Smooth muscle cell (in vitro differentiated cells): ENCODE measurements around the gene SLC2A10. TPM values are rescaled to one million over a fixed set of nuclear protein-coding genes. Genes with fewer than 3 reads are reported as not detected.

Source experiments
- DNase-seq: peaks from one replicate; lab custom pipeline; 2025; ENCODE audit not compliant: unreplicated experiment; lab: John Stamatoyannopoulos, UW
- H2AFZ ChIP-seq: fragments of 200-600 bp; sonication (generic); 2 replicates; pipeline ENCODE4 v1.6.0; 2016; ENCODE audit warnings: antibody characterized with exemption, low read depth, mild to moderate bottlenecking
- H3F3A ChIP-seq: fragments of 200-600 bp; sonication (generic); 2 replicates; pipeline ENCODE4 v1.6.0; 2017; ENCODE audit warnings: antibody characterized with exemption, low read depth
- H3K27ac ChIP-seq: fragments of 200-600 bp; sonication (generic); 2 replicates; pipeline ENCODE4 v1.5.1; 2016; ENCODE audit warnings: low read depth, mild to moderate bottlenecking
- H3K27me3 ChIP-seq: fragments of 200-600 bp; sonication (generic); 2 replicates; pipeline ENCODE4 v1.6.1; 2016; ENCODE audit warnings: low read depth, mild to moderate bottlenecking
- H3K36me3 ChIP-seq: fragments of 200-600 bp; sonication (generic); 2 replicates; pipeline ENCODE4 v1.5.1; 2016; ENCODE audit warnings: low read depth
- H3K4me1 ChIP-seq: fragments of 200-600 bp; sonication (generic); 2 replicates; pipeline ENCODE4 v1.5.1; 2016; ENCODE audit warnings: low read depth
- H3K4me2 ChIP-seq: fragments of 200-600 bp; sonication (generic); 2 replicates; pipeline ENCODE4 v1.6.0; 2016; ENCODE audit warnings: mild to moderate bottlenecking
- H3K4me3 ChIP-seq: fragments of 200-600 bp; sonication (generic); 2 replicates; pipeline ENCODE4 v1.5.1; 2016; ENCODE audit warnings: mild to moderate bottlenecking
- H3K79me2 ChIP-seq: fragments of 200-600 bp; sonication (generic); 2 replicates; pipeline ENCODE4 v1.6.0; 2016; ENCODE audit warnings: low read depth, mild to moderate bottlenecking
- H3K9ac ChIP-seq: fragments of 200-600 bp; sonication (generic); 2 replicates; pipeline ENCODE4 v1.6.0; 2016; ENCODE audit warnings: low read depth
- H3K9me3 ChIP-seq: fragments of 200-600 bp; sonication (generic); replicated peaks from 2 replicates; pipeline ENCODE4 v1.5.1; 2016; ENCODE audit warnings: low read depth
- H4K20me1 ChIP-seq: fragments of 200-600 bp; sonication (generic); 2 replicates; pipeline ENCODE4 v1.6.0; 2016; ENCODE audit warnings: low read depth
- WGBS: methylation state at CpG from one replicate; pipeline ENCODE4 v1.1.7; 2016; ENCODE audit warnings: low lambda C conversion rate; 5-methylcytosine and 5-hydroxymethylcytosine counted together
- polyA plus RNA-seq: library from polyadenylated mRNA; unstranded; fragments of >200 nt; fragmentation: Nextera tagmentation; extraction: Ambion mirVana; gene quantifications from 2 replicates; pipeline ENCODE4 v1.2.1, GENCODE V29; 2016
- total RNA-seq: library from RNA; depleted of rRNA; stranded (reverse); fragments of >200 nt; gene quantifications from 2 replicates; pipeline ENCODE4 v1.2.3, GENCODE V29; 2014
- TF ChIP-seq, protein P1 (sequence below): fragments of 200-600 bp; sonication (generic); IDR thresholded peaks from 2 replicates; pipeline ENCODE4 v1.5.1; 2017; ENCODE audit warnings: borderline replicate concordance, mild to moderate bottlenecking, antibody characterized with exemption; ENCODE audit not compliant: insufficient read depth, poor library complexity, severe bottlenecking

The SLC2A10 gene
- total and polyA plus RNA-seq, 2 experiments from 2014 or later = 40.5 to 43.7 TPM

GRCh38 chr20:46725186-46726165, 16.0 kb downstream of the SLC2A10 start:
- H3K9me3 ChIP-seq = no peaks in the 10 kb centered on the region
- H2AFZ ChIP-seq = no peak overlapping the region
- no peaks in the 10 kb centered on the region for H3F3A ChIP-seq
- H3K4me3 ChIP-seq = no peak overlapping the region
- peaks cover 6% of the 10 kb centered on the region for H3K36me3 ChIP-seq
- H3K4me2 ChIP-seq = no peak overlapping the region
- H3K27me3 ChIP-seq = no peaks in the 10 kb centered on the region
- no peaks in the 10 kb centered on the region for H4K20me1 ChIP-seq
- no peak overlapping the region for H3K27ac ChIP-seq
- 98% methylated on average over 27 of the region's 27 CpGs for WGBS
- TF ChIP-seq, protein P1, sequence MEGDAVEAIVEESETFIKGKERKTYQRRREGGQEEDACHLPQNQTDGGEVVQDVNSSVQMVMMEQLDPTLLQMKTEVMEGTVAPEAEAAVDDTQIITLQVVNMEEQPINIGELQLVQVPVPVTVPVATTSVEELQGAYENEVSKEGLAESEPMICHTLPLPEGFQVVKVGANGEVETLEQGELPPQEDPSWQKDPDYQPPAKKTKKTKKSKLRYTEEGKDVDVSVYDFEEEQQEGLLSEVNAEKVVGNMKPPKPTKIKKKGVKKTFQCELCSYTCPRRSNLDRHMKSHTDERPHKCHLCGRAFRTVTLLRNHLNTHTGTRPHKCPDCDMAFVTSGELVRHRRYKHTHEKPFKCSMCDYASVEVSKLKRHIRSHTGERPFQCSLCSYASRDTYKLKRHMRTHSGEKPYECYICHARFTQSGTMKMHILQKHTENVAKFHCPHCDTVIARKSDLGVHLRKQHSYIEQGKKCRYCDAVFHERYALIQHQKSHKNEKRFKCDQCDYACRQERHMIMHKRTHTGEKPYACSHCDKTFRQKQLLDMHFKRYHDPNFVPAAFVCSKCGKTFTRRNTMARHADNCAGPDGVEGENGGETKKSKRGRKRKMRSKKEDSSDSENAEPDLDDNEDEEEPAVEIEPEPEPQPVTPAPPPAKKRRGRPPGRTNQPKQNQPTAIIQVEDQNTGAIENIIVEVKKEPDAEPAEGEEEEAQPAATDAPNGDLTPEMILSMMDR = no peak
- H3K9ac ChIP-seq = no peak overlapping the region
- no peaks in the 10 kb centered on the region for H3K4me1 ChIP-seq
- no peak for DNase-seq
- H3K79me2 ChIP-seq = no peaks in the 10 kb centered on the region

DNA sequence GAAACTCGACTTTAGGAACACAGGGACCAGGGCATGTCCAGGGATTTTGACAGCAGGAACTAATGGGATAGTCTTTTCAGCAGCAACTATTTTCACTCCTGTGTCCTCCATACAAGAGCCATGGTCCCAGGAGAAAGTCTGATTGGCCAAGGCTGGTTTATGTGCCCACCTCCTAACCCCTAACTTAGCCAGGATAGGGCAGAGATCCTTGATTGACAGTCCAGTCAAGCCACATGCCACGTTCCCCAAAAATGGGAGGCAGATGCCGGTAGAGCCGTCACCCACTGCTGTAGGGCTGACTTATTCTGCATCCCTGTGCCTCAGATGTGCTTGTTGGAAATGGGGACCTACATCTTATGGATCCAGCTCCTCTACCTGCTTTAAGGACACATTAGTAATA, 22.3 kb downstream of the SLC2A10 start:
- Histone ChIP-seq H3K27me3 (no peaks in the 10 kb centered on the region), H3F3A (no peaks in the 10 kb centered on the region), H3K9me3 (no peaks in the 10 kb centered on the region), H3K4me1 (no peaks in the 10 kb centered on the region), H3K36me3 (no peaks in the 10 kb centered on the region), H3K4me3 (no peak overlapping the region), H3K4me2 (no peak overlapping the region), H3K79me2 (no peaks in the 10 kb centered on the region), H2AFZ (no peak overlapping the region), H3K9ac (no peak overlapping the region), H3K27ac (no peak overlapping the region), H4K20me1 (no peaks in the 10 kb centered on the region)
- DNase-seq = no peak
- 84% methylated on average over 4 of the region's 4 CpGs for WGBS
- TF ChIP-seq, protein P1 = no peak

DNA sequence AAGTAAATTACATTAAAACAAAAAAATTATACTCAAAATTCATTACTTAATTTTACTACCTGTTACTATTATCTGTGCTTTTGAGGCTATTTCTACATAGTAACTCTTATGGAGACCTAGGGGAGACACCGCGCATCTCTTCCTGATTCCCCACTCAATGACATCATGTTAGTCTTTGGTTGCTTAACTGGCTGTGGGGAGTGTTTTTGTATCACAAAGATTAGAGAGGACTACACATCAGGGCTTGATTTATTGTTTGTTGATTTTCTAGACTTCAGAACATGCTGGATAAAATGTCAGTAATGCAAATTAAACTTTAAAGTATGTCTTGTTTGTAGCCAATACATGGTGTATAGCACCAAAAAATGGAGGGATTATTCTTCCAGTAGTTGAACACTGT, 26.0 kb downstream of the SLC2A10 start:
- H2AFZ ChIP-seq = no peak overlapping the region
- 90% methylated on average over 2 of the region's 2 CpGs for WGBS
- H3K9ac ChIP-seq = no peak overlapping the region
- H3K4me1 ChIP-seq = no peaks in the 10 kb centered on the region
- no peaks in the 10 kb centered on the region for H3K9me3 ChIP-seq
- no peak for DNase-seq
- H3K27me3 ChIP-seq = no peaks in the 10 kb centered on the region
- no peaks in the 10 kb centered on the region for H3F3A ChIP-seq
- H3K36me3 ChIP-seq = no peaks in the 10 kb centered on the region
- TF ChIP-seq, protein P1 = no peak
- no peak overlapping the region for H3K4me2 ChIP-seq
- H4K20me1 ChIP-seq = no peaks in the 10 kb centered on the region
- H3K4me3 ChIP-seq = no peak overlapping the region
- H3K79me2 ChIP-seq = no peaks in the 10 kb centered on the region
- no peak overlapping the region for H3K27ac ChIP-seq
